SK-N-SH (cell line): ENCODE results near the gene PTPN14. TPM values are rescaled to one million over a fixed set of nuclear protein-coding genes. Genes with fewer than 3 reads are reported as not detected.

Experiments
- CTCF ChIA-PET: fragments of 300-600, 350-600 bp; formaldehyde crosslinking; extraction: SDS; loops from one replicate; lab custom pipeline; 2021; lab: Yijun Ruan, JAX
- POLR2A ChIA-PET: fragments of 350-600 bp; sonication (Branson Sonifier 250); formaldehyde crosslinking; extraction: SDS; loops from one replicate; lab custom pipeline; 2020; ENCODE audit warnings: antibody characterized with exemption, inconsistent platforms; lab: Yijun Ruan, JAX
- DNase-seq: peaks from one replicate; pipeline ENCODE4 v3.0.0; 2012
- H2AFZ ChIP-seq: fragments of 200-600 bp; sonication (generic); 2 replicates; pipeline ENCODE4 v1.8.1; 2016; ENCODE audit warnings: antibody characterized with exemption, mild to moderate bottlenecking, low read depth
- H3F3A ChIP-seq: fragments of 200-600 bp; sonication (generic); replicated peaks from 2 replicates; pipeline ENCODE3; 2016; ENCODE audit warnings: antibody characterized with exemption, mild to moderate bottlenecking; ENCODE audit not compliant: insufficient read depth
- H3K27ac ChIP-seq, 2 experiments: fragments of 200-500 bp in 1 of 2; fragments of 200-600 bp in 1 of 2; sonication (Bioruptor generic) in 1 of 2; sonication (generic), shearing (Covaris generic) in 1 of 2; 2 replicates each; pipeline versions ENCODE4 v1.5.1 to v1.6.1; 2014 to 2016; ENCODE audit warnings: low read depth in 2 of 2, inconsistent platforms in 1 of 2, low read length in 1 of 2, mild to moderate bottlenecking in 1 of 2, mixed read lengths in 1 of 2
- H3K27me3 ChIP-seq: fragments of 200-600 bp; sonication (generic), shearing (Covaris generic); 2 replicates; pipeline ENCODE4 v1.6.1; 2016; ENCODE audit warnings: mixed run types; ENCODE audit not compliant: insufficient read depth
- H3K36me3 ChIP-seq, 2 experiments: fragments of 200-500 bp in 1 of 2; fragments of 200-600 bp in 1 of 2; sonication (Bioruptor generic) in 1 of 2; sonication (generic) in 1 of 2; replicated peaks in 1 of 2; 2 replicates each; pipeline versions ENCODE3 to v1.5.1; 2014 to 2016; ENCODE audit warnings: low read length in 1 of 2, mild to moderate bottlenecking in 1 of 2; ENCODE audit not compliant: insufficient read depth in 2 of 2, control insufficient read depth in 1 of 2
- H3K4me1 ChIP-seq, 2 experiments: fragments of 200-500 bp in 1 of 2; fragments of 200-600 bp in 1 of 2; sonication (Bioruptor generic) in 1 of 2; sonication (generic), shearing (Covaris generic) in 1 of 2; 2 replicates each; pipeline versions ENCODE4 v1.5.1 to v1.6.1; 2014 to 2016; ENCODE audit warnings: low read depth in 1 of 2, low read length in 1 of 2, mixed run types in 1 of 2; ENCODE audit not compliant: insufficient read depth in 2 of 2, control insufficient read depth in 1 of 2
- H3K4me2 ChIP-seq: fragments of 200-600 bp; sonication (generic), shearing (Covaris generic); 2 replicates; pipeline ENCODE4 v1.6.1; 2017; ENCODE audit warnings: mixed run types
- H3K4me3 ChIP-seq, 2 experiments: fragments of 200-500 bp in 1 of 2; fragments of 200-600 bp in 1 of 2; sonication (Bioruptor generic) in 1 of 2; sonication (generic), shearing (Covaris generic) in 1 of 2; 2 replicates each; pipeline versions ENCODE4 v1.5.1 to v1.8.1; 2014 to 2016; ENCODE audit warnings: low read depth in 2 of 2, inconsistent platforms in 1 of 2, low read length in 1 of 2, mild to moderate bottlenecking in 1 of 2, mixed read lengths in 1 of 2, moderate library complexity in 1 of 2
- H3K79me2 ChIP-seq: fragments of 200-600 bp; sonication (generic); 2 replicates; pipeline ENCODE4 v1.8.1; 2017; ENCODE audit warnings: mild to moderate bottlenecking; ENCODE audit not compliant: insufficient read depth
- H3K9ac ChIP-seq: fragments of 200-600 bp; sonication (generic); 2 replicates; pipeline ENCODE4 v1.6.1; 2017; ENCODE audit warnings: mixed run types
- H3K9me2 ChIP-seq: fragments of 200-600 bp; sonication (generic); 2 replicates; pipeline ENCODE4 v1.6.1; 2017; ENCODE audit warnings: mixed run types
- H3K9me3 ChIP-seq: fragments of 200-600 bp; sonication (generic); 2 replicates; pipeline ENCODE4 v1.6.1; 2017; ENCODE audit warnings: mixed run types, mild to moderate bottlenecking, moderate library complexity
- H4K20me1 ChIP-seq: fragments of 200-600 bp; sonication (generic); 2 replicates; pipeline ENCODE4 v1.6.1; 2017; ENCODE audit warnings: mild to moderate bottlenecking, mixed run types; ENCODE audit not compliant: insufficient read depth
- EP300 ChIP-seq, 2 experiments: IDR thresholded peaks; 2 replicates each; pipeline versions ENCODE4 v1.4.0 to v1.6.1; 2012; ENCODE audit warnings: borderline replicate concordance in 1 of 2, low read depth in 1 of 2, low read length in 1 of 2
- MXI1 ChIP-seq: IDR thresholded peaks from 2 replicates; pipeline ENCODE4 v1.6.1; 2012; ENCODE audit warnings: mild to moderate bottlenecking, low read depth, low read length, improper control_type of control experiment
- POLR2AphosphoS5 ChIP-seq: IDR thresholded peaks from 2 replicates; pipeline ENCODE4 v1.6.1; 2012; ENCODE audit warnings: low read depth, low read length
- RAD21 ChIP-seq: IDR thresholded peaks from 2 replicates; pipeline ENCODE4 v1.6.1; 2012; ENCODE audit warnings: mild to moderate bottlenecking, low read length
- RFX5 ChIP-seq: IDR thresholded peaks from 2 replicates; pipeline ENCODE4 v1.6.1; 2012; ENCODE audit warnings: mild to moderate bottlenecking, improper control_type of control experiment, low read length
- TAF1 ChIP-seq: IDR thresholded peaks from 2 replicates; pipeline ENCODE4 v1.6.1; 2012; ENCODE audit warnings: low read depth, mild to moderate bottlenecking, low read length, moderate library complexity, borderline replicate concordance
- TCF12 ChIP-seq: IDR thresholded peaks from 2 replicates; pipeline ENCODE4 v1.4.0; 2012
- TEAD4 ChIP-seq: IDR thresholded peaks from 2 replicates; pipeline ENCODE4 v1.4.0; 2012; ENCODE audit warnings: mild to moderate bottlenecking, borderline replicate concordance; ENCODE audit not compliant: insufficient read depth
- WGBS: methylation state at CpG from one replicate; pipeline ENCODE4 v1.1.6; 2017; ENCODE audit warnings: low lambda C conversion rate; 5-methylcytosine and 5-hydroxymethylcytosine counted together
- polyA plus RNA-seq, 3 experiments: library from polyadenylated mRNA; depleted of rRNA; stranded (reverse); fragments of >200 nt; gene quantifications; 2 replicates each; pipeline ENCODE4 v1.2.3, GENCODE V29; 2012
- TF ChIP-seq, protein P1 (sequence below): IDR thresholded peaks from 2 replicates; pipeline ENCODE4 v1.4.0; 2012; ENCODE audit warnings: low read depth, borderline replicate concordance
- TF ChIP-seq, protein P2 (sequence below): IDR thresholded peaks from 2 replicates; pipeline ENCODE4 v1.6.1; 2012; ENCODE audit warnings: mild to moderate bottlenecking, low read depth, low read length, moderate library complexity

PTPN14 gene
- polyA plus RNA-seq, 1 of the 3 experiments (the other 2 are of a cell fraction): 12.8 TPM

- POLR2A ChIA-PET: no interaction called here
- Histone ChIP-seq H3K4me2 (no peak overlapping the region), H2AFZ (no peak overlapping the region), H4K20me1 (no peaks in the 10 kb centered on the region), H3F3A (peaks cover 17% of the 10 kb centered on the region), H3K36me3 (no peaks in the 10 kb centered on the region), H3K9me3 (peaks cover 9% of the 10 kb centered on the region; the same call in 1 of the 2 replicates), H3K9me2 (no peaks in the 10 kb centered on the region), H3K27ac (no peak overlapping the region), H3K27me3 (no peaks in the 10 kb centered on the region), H3K4me1 (peaks cover 0 to 5% of the 10 kb centered on the region in 2 experiments; a peak in 1 of 4 replicates), H3K4me3 (no peak overlapping the region), H3K79me2 (no peaks in the 10 kb centered on the region), H3K9ac (no peak overlapping the region)
- TF ChIP-seq TAF1 (no peak), RAD21 (no peak), RFX5 (no peak), POLR2AphosphoS5 (no peak), EP300 (IDR thresholded peaks at IDR 0.05; ENCODE audit: borderline replicate concordance in 1 of 2, low read depth in 1 of 2, low read length in 1 of 2) (no peak), TEAD4 (no peak), TCF12 (no peak), MXI1 (no peak)
- TF ChIP-seq, protein P1, sequence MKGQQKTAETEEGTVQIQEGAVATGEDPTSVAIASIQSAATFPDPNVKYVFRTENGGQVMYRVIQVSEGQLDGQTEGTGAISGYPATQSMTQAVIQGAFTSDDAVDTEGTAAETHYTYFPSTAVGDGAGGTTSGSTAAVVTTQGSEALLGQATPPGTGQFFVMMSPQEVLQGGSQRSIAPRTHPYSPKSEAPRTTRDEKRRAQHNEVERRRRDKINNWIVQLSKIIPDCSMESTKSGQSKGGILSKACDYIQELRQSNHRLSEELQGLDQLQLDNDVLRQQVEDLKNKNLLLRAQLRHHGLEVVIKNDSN: no peak
- TF ChIP-seq, protein P2, sequence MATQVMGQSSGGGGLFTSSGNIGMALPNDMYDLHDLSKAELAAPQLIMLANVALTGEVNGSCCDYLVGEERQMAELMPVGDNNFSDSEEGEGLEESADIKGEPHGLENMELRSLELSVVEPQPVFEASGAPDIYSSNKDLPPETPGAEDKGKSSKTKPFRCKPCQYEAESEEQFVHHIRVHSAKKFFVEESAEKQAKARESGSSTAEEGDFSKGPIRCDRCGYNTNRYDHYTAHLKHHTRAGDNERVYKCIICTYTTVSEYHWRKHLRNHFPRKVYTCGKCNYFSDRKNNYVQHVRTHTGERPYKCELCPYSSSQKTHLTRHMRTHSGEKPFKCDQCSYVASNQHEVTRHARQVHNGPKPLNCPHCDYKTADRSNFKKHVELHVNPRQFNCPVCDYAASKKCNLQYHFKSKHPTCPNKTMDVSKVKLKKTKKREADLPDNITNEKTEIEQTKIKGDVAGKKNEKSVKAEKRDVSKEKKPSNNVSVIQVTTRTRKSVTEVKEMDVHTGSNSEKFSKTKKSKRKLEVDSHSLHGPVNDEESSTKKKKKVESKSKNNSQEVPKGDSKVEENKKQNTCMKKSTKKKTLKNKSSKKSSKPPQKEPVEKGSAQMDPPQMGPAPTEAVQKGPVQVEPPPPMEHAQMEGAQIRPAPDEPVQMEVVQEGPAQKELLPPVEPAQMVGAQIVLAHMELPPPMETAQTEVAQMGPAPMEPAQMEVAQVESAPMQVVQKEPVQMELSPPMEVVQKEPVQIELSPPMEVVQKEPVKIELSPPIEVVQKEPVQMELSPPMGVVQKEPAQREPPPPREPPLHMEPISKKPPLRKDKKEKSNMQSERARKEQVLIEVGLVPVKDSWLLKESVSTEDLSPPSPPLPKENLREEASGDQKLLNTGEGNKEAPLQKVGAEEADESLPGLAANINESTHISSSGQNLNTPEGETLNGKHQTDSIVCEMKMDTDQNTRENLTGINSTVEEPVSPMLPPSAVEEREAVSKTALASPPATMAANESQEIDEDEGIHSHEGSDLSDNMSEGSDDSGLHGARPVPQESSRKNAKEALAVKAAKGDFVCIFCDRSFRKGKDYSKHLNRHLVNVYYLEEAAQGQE: no peak
- WGBS: 79% methylated on average over 3 of the region's 3 CpGs
- no peak for DNase-seq
- CTCF ChIA-PET: interaction anchor here (1.2 to 4.6 kb wide), 4 partner anchors 9 to 314 kb away, joined by 3 to 15 read pairs (median 4); no protein-coding TSS in a partner anchor
These were observed 23.4 kb upstream of the PTPN14 start for GRCh38 chr1:214574598-214575411.
